Upper lobe of left lung (tissue), 6 donors: Measurements from ENCODE around the gene FKRP. TPM values are rescaled to one million over a fixed set of nuclear protein-coding genes. Genes with fewer than 3 reads are reported as not detected.
"Not testable (repeated sequence)": the region's sequence is repeated elsewhere in the genome, so short reads cannot be mapped to it uniquely, and the experiment has no call there.

Experiments used
- ATAC-seq, 2 donors: fragments of 200-7000 bp; cut with Tn5 transposase; one replicate each; pipeline ENCODE4 v1.9.1; 2022; ENCODE audit warnings: mild to moderate bottlenecking in 2 of 2, moderate library complexity in 2 of 2; ENCODE audit not compliant: low FRiP score in 2 of 2
- DNase-seq, 2 donors: peaks; one replicate each; pipeline ENCODE4 v3.0.0-alpha.2; 2019 to 2020
- H3K27ac ChIP-seq, 4 donors: fragments of 200-600 bp; sonication (generic); one replicate each; pipeline ENCODE4 v1.5.1; 2016 to 2019
- H3K27me3 ChIP-seq, 4 donors: fragments of 200-600 bp; sonication (generic); one replicate each; pipeline ENCODE4 v1.5.1; 2017 to 2019
- H3K36me3 ChIP-seq, 4 donors: fragments of 200-600 bp; sonication (generic); one replicate each; pipeline ENCODE4 v1.5.1; 2016 to 2019
- H3K4me1 ChIP-seq, 4 donors: fragments of 200-600 bp; sonication (generic); one replicate each; pipeline ENCODE4 v1.5.1; 2018 to 2019
- H3K4me3 ChIP-seq, 4 donors: fragments of 200-600 bp; sonication (generic); one replicate each; pipeline ENCODE4 v1.5.1; 2017 to 2019; ENCODE audit warnings: mild to moderate bottlenecking in 2 of 4, moderate library complexity in 1 of 4
- H3K9me3 ChIP-seq, 4 donors: fragments of 200-600 bp; sonication (generic); one replicate each; pipeline ENCODE4 v1.5.1; 2018 to 2019
- CTCF ChIP-seq, 6 experiments: fragments of 450-650 bp in 4 of 6; fragments of 200-600 bp in 2 of 6; sonication (generic) in 2 of 6; IDR thresholded peaks; one replicate each; pipeline ENCODE4 v1.5.1; 2016 to 2019; ENCODE audit warnings: antibody characterized with exemption in 6 of 6
- EP300 ChIP-seq, 4 donors: sonication (generic); formaldehyde crosslinking; IDR thresholded peaks; one replicate each; pipeline ENCODE4 v1.5.1; 2017; ENCODE audit warnings: antibody characterized with exemption in 4 of 4, control low read depth in 2 of 4
- POLR2A ChIP-seq, 4 donors: fragments of 450-650 bp; IDR thresholded peaks; one replicate each; pipeline ENCODE4 v1.5.1; 2016 to 2017; ENCODE audit warnings: antibody characterized with exemption in 4 of 4, mild to moderate bottlenecking in 2 of 4
- POLR2AphosphoS5 ChIP-seq, 2 donors: sonication (generic); formaldehyde crosslinking; IDR thresholded peaks; one replicate each; pipeline ENCODE4 v1.5.1; 2017; ENCODE audit warnings: antibody characterized with exemption in 2 of 2
- WGBS, 2 donors: methylation state at CpG; one replicate each; pipeline ENCODE4 v1.1.5; 2017 to 2018; 5-methylcytosine and 5-hydroxymethylcytosine counted together
- total RNA-seq, 6 donors: library from RNA; depleted of rRNA in 4 of 6; stranded (reverse); fragments of >200 nt in 4 of 6; gene quantifications; one replicate each; pipeline versions ENCODE4 v1.1.0 to v1.2.1, GENCODE V29; 2016 to 2021
- donor health status: DM: no; HTN: no; CAD: no; lungs with moderate emphysema.
- donor health status: DM: no; HTN: yes; CAD: no; lungs with severe emphysema.

FKRP gene
- total RNA-seq, 6 donors from 2014 or later, result 16.6 to 26.2 (median 19.3) TPM

GRCh38 chr19:46776927-46777911 is 31.4 kb downstream of the FKRP start:
- Histone ChIP-seq H3K9me3 (no peaks in the 10 kb centered on the region), H3K27me3 (no peaks in the 10 kb centered on the region), H3K4me1 (peaks cover 0 to 11% (median 4%) of the 10 kb centered on the region in 4 donors), H3K27ac (peak overlapping the region in 1 of 4 donors; percentile 48), H3K36me3 (peaks cover 21 to 85% (median 71%) of the 10 kb centered on the region in 4 donors), H3K4me3 (no peak overlapping the region)
- ATAC-seq, result no peak
- DNase-seq, result no peak
- TF ChIP-seq CTCF (IDR thresholded peaks at IDR 0.05) (no peak), EP300 (IDR thresholded peaks at IDR 0.05) (no peak), POLR2A (IDR thresholded peaks at IDR 0.05) (no peak), POLR2AphosphoS5 (IDR thresholded peaks at IDR 0.05) (no peak)
- 93 to 97% methylated on average over 15 to 29 of the region's 33 CpGs for WGBS, 2 donors

GRCh38 chr19:46777956-46778645 is 32.2 kb downstream of the FKRP start:
- TF ChIP-seq CTCF (IDR thresholded peaks at IDR 0.05), result peak in 1 of 6 experiments; percentile 28
- not testable (repeated sequence) for H3K4me3 ChIP-seq, DNase-seq, H3K9me3 ChIP-seq, H3K27me3 ChIP-seq
- Histone ChIP-seq H3K27ac (peak overlapping the region in 3 of 4 donors; percentile 48 to 53 (median 49)), H3K36me3 (peaks cover 21 to 94% (median 79%) of the 10 kb centered on the region in 4 donors), H3K4me1 (peaks cover 0 to 15% (median 3%) of the 10 kb centered on the region in 4 donors)
- WGBS, 2 donors, result 88 to 91% methylated on average over 12 of the region's 12 CpGs
- peak in 1 of 2 donors; percentile 44 for ATAC-seq

GRCh38 chr19:46782355-46783019 is 36.6 kb downstream of the FKRP start:
- TF ChIP-seq CTCF (IDR thresholded peaks at IDR 0.05) (no peak), POLR2AphosphoS5 (IDR thresholded peaks at IDR 0.05) (no peak), EP300 (IDR thresholded peaks at IDR 0.05) (no peak)
- Histone ChIP-seq H3K27me3 (no peaks in the 10 kb centered on the region), H3K4me1 (peaks cover 27 to 58% (median 34%) of the 10 kb centered on the region in 4 donors), H3K4me3 (no peak overlapping the region), H3K36me3 (peaks cover 6 to 74% (median 46%) of the 10 kb centered on the region in 4 donors), H3K27ac (peak overlapping the region in 1 of 4 donors; percentile 7), H3K9me3 (no peaks in the 10 kb centered on the region)
- no peak for ATAC-seq
- WGBS, 2 donors, result 90 to 93% methylated on average over 5 to 7 of the region's 7 CpGs
- DNase-seq, result no peak

GRCh38 chr19:46783670-46784069 is 37.8 kb downstream of the FKRP start:
- Histone ChIP-seq H3K4me3 (peak overlapping the region in 1 of 4 donors; percentile 73), H3K27ac (peak overlapping the region in 3 of 4 donors; percentile 90 to 94 (median 91)), H3K36me3 (peaks cover 6 to 62% (median 35%) of the 10 kb centered on the region in 4 donors), H3K27me3 (no peaks in the 10 kb centered on the region), H3K4me1 (peaks cover 28 to 64% (median 39%) of the 10 kb centered on the region in 4 donors), H3K9me3 (no peaks in the 10 kb centered on the region)
- TF ChIP-seq EP300 (IDR thresholded peaks at IDR 0.05), result no peak
- no peak for TF ChIP-seq POLR2AphosphoS5 (IDR thresholded peaks at IDR 0.05)
- no peak for TF ChIP-seq POLR2A (IDR thresholded peaks at IDR 0.05)
- no peak for TF ChIP-seq CTCF (IDR thresholded peaks at IDR 0.05)
- ATAC-seq, result no peak
- WGBS, 2 donors, result 32 to 56% methylated on average over 2 of the region's 2 CpGs
- no peak for DNase-seq
